HG03439 (cell line): Measurements from ENCODE around the gene BDH2.
A peak's percentile ranks its signal among the peaks of the same experiment; 100 is the strongest.

Source experiments
- ATAC-seq: cut with Tn5 transposase; IDR thresholded peaks from one replicate; pipeline ENCODE4 v1.9.1; 2021; ENCODE audit warnings: mild to moderate bottlenecking, moderate library complexity; ENCODE audit not compliant: unreplicated experiment

BDH2 gene

GRCh38 chr4:103085555-103086196 lies 14.0 kb downstream of the BDH2 start:
- no peak for ATAC-seq

- ATAC-seq: no peak
Measured at GRCh38 chr4:103079621-103080020, 20.0 kb downstream of the BDH2 start.

GRCh38 chr4:103076747-103077347 lies 22.8 kb downstream of the BDH2 start, which contains the start of gene SLC9B2:
Gene SLC9B2 (minus strand): TSS chr4:103076761. CDS start chr4:103067550, 9,211 bp downstream.
- ATAC-seq: peak; percentile 49

GRCh38 chr4:103075894-103076746 lies 23.5 kb downstream of the BDH2 start:
- peak; percentile 63 for ATAC-seq

GRCh38 chr4:103075435-103075893 lies 24.2 kb downstream of the BDH2 start:
- peak; percentile 1 for ATAC-seq

GRCh38 chr4:103074744-103075434 lies 24.7 kb downstream of the BDH2 start:
- ATAC-seq: no peak

- ATAC-seq: no peak
Measured at GRCh38 chr4:103073792-103074438, 25.7 kb downstream of the BDH2 start.

- no peak for ATAC-seq
Measured at GRCh38 chr4:103067841-103068547, 31.6 kb downstream of the BDH2 start.

- ATAC-seq: no peak
Measured at GRCh38 chr4:103060453-103061148, 39.0 kb downstream of the BDH2 start.

GRCh38 chr4:103054030-103054429 lies 45.6 kb downstream of the BDH2 start:
- ATAC-seq: no peak

GRCh38 chr4:103052779-103053178 lies 46.9 kb downstream of the BDH2 start:
- no peak for ATAC-seq

- ATAC-seq: no peak
Measured at GRCh38 chr4:103052145-103052544, 47.5 kb downstream of the BDH2 start.

GRCh38 chr4:103050736-103051436 lies 48.7 kb downstream of the BDH2 start:
- ATAC-seq: no peak

- peak; percentile 90 for ATAC-seq
Measured at GRCh38 chr4:103046416-103047290, 53.0 kb downstream of the BDH2 start.

GRCh38 chr4:103044183-103044582 lies 55.5 kb downstream of the BDH2 start:
- no peak for ATAC-seq

GRCh38 chr4:103036169-103036568 lies 63.5 kb downstream of the BDH2 start:
- ATAC-seq: no peak

GRCh38 chr4:103032574-103032973 lies 67.1 kb downstream of the BDH2 start:
- no peak for ATAC-seq

- ATAC-seq: no peak
Measured at GRCh38 chr4:103030791-103031190, 68.8 kb downstream of the BDH2 start.
